ENCODE measurements around the gene TAF11L12.
"Not testable (repeated sequence)": the region's sequence is repeated elsewhere in the genome, so short reads cannot be mapped to it uniquely, and the experiment has no call there.

The TAF11L12 gene

GRCh38 chr5:17655201-17655759 is 45.1 kb downstream of the TAF11L12 start:
- H3K4me1 ChIP-seq (ENCODE audit: low read length); H3K27ac ChIP-seq (ENCODE audit: low read length); H3K4me2 ChIP-seq (ENCODE audit: low read depth, low read length); H3K9ac ChIP-seq (ENCODE audit: low read length); H3K9me3 ChIP-seq (replicated peaks; ENCODE audit: insufficient read depth, low read length); DNase-seq; H3K4me3 ChIP-seq (ENCODE audit: low read length); H3K79me2 ChIP-seq (ENCODE audit: low read length); H4K20me1 ChIP-seq (ENCODE audit: insufficient read depth, low read length); H2AFZ ChIP-seq (ENCODE audit: low read length); H3K9me2 ChIP-seq (replicated peaks; ENCODE audit: insufficient read depth, low read length); H3K27me3 ChIP-seq (replicated peaks; ENCODE audit: insufficient read depth, low read length); H3F3A ChIP-seq (ENCODE audit: insufficient read depth, low read length); H3K36me3 ChIP-seq (replicated peaks; ENCODE audit: insufficient read depth, low read length): not testable (repeated sequence)

GRCh38 chr5:17655921-17656320 is 45.7 kb downstream of the TAF11L12 start:
- Histone ChIP-seq H3K4me1 (ENCODE audit: low read length) (no peaks in the 10 kb centered on the region), H2AFZ (ENCODE audit: low read length) (no peak overlapping the region), H3K9ac (ENCODE audit: low read length) (no peak overlapping the region), H3K4me2 (ENCODE audit: low read depth, low read length) (no peak overlapping the region), H3K79me2 (ENCODE audit: low read length) (no peaks in the 10 kb centered on the region), H3K9me3 (replicated peaks; ENCODE audit: insufficient read depth, low read length) (no peaks in the 10 kb centered on the region), H3K36me3 (replicated peaks; ENCODE audit: insufficient read depth, low read length) (no peaks in the 10 kb centered on the region), H3K9me2 (replicated peaks; ENCODE audit: insufficient read depth, low read length) (no peaks in the 10 kb centered on the region), H3K4me3 (ENCODE audit: low read length) (no peak overlapping the region), H4K20me1 (ENCODE audit: insufficient read depth, low read length) (no peaks in the 10 kb centered on the region), H3K27me3 (replicated peaks; ENCODE audit: insufficient read depth, low read length) (no peaks in the 10 kb centered on the region), H3K27ac (ENCODE audit: low read length) (no peak overlapping the region), H3F3A (ENCODE audit: insufficient read depth, low read length) (no peaks in the 10 kb centered on the region)
- TF ChIP-seq EZH2phosphoT487 (IDR thresholded peaks at IDR 0.05; ENCODE audit: low read length) = no peak
- no peak for TF ChIP-seq CTCF (IDR thresholded peaks at IDR 0.05; ENCODE audit: low read length)
- TF ChIP-seq EZH2 (optimal IDR thresholded peaks at IDR 0.05; ENCODE audit: low read depth, low read length) = no peak
- DNase-seq = no peak

Measured in MM.1S (cell line).